NCI-H524 treated with DMSO at 0.1 percent for 48 hours (cell line): Measurements from ENCODE around the gene ABHD17B.
A peak's percentile ranks its signal among the peaks of the same experiment; 100 is the strongest.
"Not testable (repeated sequence)": the region's sequence is repeated elsewhere in the genome, so short reads cannot be mapped to it uniquely, and the experiment has no call there.

ENCODE experiments used
- DNase-seq: peaks from one replicate; lab custom pipeline; 2025; lab: John Stamatoyannopoulos, UW

Gene ABHD17B

DNA sequence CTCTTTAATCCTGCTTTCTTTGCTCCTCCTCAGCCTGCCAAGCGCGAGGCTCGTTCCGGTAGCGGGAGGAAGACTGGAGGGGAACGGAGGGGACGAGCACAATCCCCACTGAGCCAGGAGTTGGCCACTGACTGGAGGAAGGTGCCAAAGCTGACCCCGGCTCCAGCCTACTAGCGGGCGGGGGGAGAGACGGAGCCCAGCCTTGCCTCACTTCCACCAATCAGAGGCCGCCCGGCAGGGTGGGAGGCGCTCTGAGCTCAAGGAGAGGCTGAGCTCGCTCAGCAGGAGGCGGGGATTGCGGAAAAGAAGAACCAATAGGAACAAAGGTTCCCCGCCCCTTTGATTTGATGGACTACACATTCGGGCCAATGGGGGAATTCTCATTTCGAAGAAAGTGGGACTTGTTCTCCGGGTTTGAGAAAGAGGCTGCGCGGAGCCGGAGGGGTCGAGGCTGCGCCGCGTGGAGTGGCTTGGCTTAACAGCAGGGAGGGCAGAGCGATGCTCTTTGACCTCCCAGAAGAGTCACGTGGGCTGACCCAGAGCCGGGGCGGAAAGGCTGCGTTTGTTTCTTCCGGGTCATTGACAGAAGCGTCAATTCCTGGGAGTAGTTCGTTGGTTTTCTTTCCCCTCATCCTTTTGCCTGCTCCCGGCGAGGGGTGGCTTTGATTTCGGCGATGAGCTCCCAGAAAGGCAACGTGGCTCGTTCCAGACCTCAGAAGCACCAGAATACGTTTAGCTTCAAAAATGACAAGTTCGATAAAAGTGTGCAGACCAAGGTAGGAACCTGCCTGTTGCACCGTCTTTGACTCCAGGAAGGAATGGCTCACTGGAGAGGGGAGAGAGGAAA, at the start of gene ABHD17B, which contains the start of gene C9orf85:
ABHD17B (minus strand) TSS at position 133 of the 847 bp plus-strand sequence. CDS start 36,113 bp downstream, outside the sequence.
C9orf85 (plus strand) TSS at position 579 of the 847 bp plus-strand sequence; CDS start at position 675, 96 bp downstream.
- DNase-seq: peak; percentile 85

DNA sequence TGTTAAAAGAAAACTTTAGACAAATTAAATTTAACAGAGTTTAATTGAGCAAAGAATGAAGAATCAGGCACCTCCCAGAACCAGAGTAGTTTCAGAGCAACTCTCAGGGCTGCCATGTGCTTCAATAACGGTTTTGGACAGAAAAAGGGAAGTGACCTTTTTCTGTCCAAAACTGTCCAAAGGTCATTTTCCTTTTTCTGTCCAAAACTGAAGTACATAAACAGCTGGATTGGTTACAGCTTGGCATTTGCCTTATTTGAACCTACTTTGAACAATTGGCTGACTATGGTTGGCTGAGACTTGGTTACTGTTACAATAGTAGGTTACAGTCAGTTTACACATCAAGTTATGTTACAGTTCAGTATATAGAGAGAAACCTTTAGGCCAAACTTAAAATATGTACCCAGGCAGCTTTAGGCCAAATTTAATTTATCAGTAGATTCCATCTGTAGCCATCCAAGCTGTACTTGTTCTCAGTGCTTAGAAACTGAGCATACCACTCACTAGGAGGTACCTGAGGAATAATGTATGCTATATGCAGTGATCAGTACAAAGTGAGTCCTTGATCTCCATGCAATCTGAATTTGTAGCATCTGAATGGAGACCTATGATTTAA, 44.4 kb upstream of the ABHD17B start:
- DNase-seq: no peak

DNA sequence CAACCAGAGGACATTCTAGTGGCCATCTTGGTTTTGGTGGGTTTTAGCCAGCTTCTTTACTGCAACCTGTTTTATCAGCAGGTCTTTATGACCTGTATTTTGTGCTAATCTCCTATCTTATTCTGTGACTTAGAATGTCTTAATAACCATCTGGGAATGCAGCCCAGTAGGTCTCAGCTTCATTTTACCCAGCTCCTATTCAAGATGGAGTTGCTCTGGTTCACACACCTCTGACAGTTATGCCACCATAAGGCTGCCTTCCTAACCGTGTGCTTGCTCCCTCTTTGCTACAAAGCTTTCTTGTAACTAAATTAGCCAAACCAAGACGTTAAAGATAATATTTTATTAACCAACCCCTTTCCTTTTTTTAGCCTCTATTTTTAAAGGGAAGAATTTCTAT, 43.7 kb upstream of the ABHD17B start:
- not testable (repeated sequence) for DNase-seq

GRCh38 chr9:71944754-71945375, 33.9 kb upstream of the ABHD17B start:
- no peak for DNase-seq

- no peak for DNase-seq
Measured at GRCh38 chr9:71941998-71942567, 31.1 kb upstream of the ABHD17B start.

DNA sequence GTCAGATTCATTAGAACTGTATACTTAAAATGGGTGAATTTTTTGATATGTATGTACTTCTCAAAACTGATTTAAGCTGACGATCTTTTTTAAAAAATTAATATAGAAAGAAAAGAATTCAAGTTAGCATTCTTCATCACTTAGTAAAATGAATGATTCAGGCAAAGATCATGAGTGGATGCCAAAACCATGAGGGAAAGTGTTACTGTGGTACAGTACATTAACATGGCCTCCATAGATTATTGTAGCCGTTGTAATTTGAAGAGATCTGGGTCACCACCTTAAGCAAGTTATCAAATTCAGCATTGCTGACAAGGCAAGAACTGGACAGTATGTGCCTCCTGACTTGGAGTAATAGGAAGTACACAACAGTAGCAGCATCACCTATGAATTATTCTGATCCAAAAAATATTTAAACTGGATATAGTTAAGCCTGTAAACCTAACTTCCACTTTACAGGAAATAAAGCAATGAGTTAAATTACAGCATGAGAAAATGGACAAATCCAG, 30.1 kb upstream of the ABHD17B start:
- DNase-seq: no peak

GRCh38 chr9:71937898-71938297, 26.9 kb upstream of the ABHD17B start:
- no peak for DNase-seq

GRCh38 chr9:71937070-71937625, 26.2 kb upstream of the ABHD17B start:
- no peak for DNase-seq

GRCh38 chr9:71936066-71936465, 25.1 kb upstream of the ABHD17B start:
- no peak for DNase-seq

DNA sequence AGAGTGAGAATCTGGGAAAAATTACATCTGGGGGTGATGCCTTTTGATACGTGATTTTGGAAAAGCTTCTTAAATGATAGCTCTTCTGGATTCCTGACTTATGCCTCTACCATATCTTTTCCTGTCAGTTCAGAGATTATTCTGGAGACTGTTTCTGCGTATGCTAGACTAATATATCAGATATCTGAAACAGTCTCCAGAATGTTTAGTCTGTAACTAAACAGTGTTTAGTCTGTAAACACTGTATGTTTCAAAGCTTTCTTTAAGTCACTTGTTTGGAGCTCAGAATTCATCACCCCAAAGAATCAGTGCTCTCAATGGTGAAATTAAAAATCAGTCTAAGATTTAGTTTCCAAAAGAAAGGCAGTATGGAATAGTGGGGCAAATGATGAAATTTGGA, 20.2 kb upstream of the ABHD17B start:
- DNase-seq: no peak

- no peak for DNase-seq
Measured at GRCh38 chr9:71929791-71930440, 18.9 kb upstream of the ABHD17B start.

DNA sequence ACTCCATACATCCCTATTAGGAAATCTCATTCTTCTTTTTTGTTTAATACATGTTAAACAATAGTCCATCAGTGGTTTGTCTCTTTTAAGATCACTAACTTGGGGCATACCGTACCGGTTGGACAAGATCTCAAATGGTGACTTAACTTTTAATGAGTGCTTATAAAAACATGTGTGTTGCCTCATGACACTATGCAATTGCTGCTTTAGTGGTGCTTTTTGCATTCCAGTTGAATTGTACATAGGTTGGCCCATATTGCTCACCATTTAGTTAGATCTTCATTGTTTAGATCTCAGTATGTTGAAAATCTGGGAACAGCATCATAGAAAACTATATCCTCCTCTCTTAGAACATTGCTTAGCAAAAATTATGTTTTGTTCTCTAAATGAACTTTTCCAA, 18.2 kb upstream of the ABHD17B start:
- DNase-seq: no peak

DNA sequence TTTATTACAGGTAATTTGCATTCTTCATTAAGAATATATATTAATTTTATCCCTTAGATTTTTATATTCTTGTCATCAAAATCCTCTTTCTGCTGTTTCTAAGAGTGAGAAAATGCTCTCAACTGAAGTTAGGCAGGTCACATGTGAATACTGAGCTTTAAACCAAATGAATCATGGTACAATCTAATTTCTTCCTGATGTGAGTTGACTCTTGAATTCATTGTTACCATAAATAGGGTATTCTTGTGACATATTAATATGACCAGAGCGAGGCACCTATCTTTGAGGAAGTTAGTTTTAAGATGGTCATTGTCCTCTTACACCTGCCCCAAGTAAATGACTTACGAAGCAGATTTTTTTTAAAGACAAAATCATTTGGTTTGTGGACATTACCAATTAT, 17.8 kb upstream of the ABHD17B start:
- DNase-seq: no peak

- DNase-seq: no peak
Measured at GRCh38 chr9:71928376-71928775, 17.4 kb upstream of the ABHD17B start.

- no peak for DNase-seq
Measured at GRCh38 chr9:71925834-71926233, 14.8 kb upstream of the ABHD17B start.

GRCh38 chr9:71924576-71924975, 13.6 kb upstream of the ABHD17B start:
- no peak for DNase-seq

GRCh38 chr9:71921190-71921814, 10.3 kb upstream of the ABHD17B start:
- DNase-seq: no peak

GRCh38 chr9:71920456-71921189, 9.6 kb upstream of the ABHD17B start:
- no peak for DNase-seq

GRCh38 chr9:71918419-71918818, 7.4 kb upstream of the ABHD17B start:
- no peak for DNase-seq

DNA sequence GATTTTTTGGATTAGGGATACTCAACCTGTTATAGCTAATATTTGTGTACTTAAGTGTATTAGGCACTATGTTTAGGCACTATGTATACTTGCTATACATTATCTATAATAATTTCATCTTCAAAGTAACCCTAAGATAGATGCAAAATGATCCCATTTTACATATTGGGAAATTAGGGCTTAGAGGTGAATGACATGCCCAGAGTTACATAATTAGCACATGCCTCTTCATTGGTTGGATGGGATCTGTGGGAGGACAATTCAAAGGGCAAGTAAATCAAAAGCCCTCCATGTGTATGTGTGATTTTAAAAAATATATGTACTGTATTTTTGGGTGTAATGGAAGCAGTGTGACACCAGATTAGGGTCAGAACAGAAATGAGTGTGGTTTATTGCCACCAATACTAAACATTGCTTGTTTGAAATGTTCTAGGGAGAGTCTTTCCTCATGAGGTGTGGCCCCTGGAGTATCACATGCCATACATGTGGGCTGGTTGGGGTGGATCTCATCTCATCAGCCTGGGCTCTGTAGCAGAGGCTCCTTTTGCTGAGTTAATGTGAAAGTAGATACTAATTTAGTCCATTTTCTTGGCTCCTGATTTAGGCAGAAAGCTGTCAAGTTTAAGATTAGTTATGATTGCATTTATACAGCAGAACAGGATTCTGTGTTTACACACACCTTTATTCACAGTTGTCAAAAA, 6.0 kb upstream of the ABHD17B start:
- DNase-seq: no peak
